H1 (cell line): ENCODE measurements around the gene CKAP4. TPM values are rescaled to one million over a fixed set of nuclear protein-coding genes. Genes with fewer than 3 reads are reported as not detected.

Source experiments
- CTCF ChIA-PET: fragments of 300-600 bp; sonication (Branson Sonifier 250); formaldehyde crosslinking; loops from one replicate; lab custom pipeline; 2021; ENCODE audit not compliant: partially characterized antibody; lab: Charles Lee
- POLR2A ChIA-PET: fragments of 300-600 bp; sonication (Branson Sonifier 250); formaldehyde crosslinking; loops from one replicate; lab custom pipeline; 2021; ENCODE audit warnings: inconsistent platforms; ENCODE audit not compliant: partially characterized antibody; lab: Charles Lee
- DNase-seq, 2 experiments: peaks; one replicate each; pipeline versions ENCODE4 v3.0.0 to v3.0.0-alpha.2; 2010 to 2022; ENCODE audit warnings: low spot score in 2 of 2, low read depth in 1 of 2, mixed read lengths in 1 of 2
- FAIRE-seq: peaks from 2 replicates; lab custom pipeline; 2011; peaks lifted over from hg19 to GRCh38; lab: Jason Lieb, UNC
- H2AFZ ChIP-seq: 2 replicates; pipeline ENCODE4 v1.8.1; 2012; ENCODE audit warnings: low read length, inconsistent platforms
- H2AK5ac ChIP-seq: 2 replicates; pipeline ENCODE4 v1.6.1; 2013; ENCODE audit warnings: low read depth, low read length
- H2BK120ac ChIP-seq: replicated peaks from 2 replicates; pipeline ENCODE3; 2013; ENCODE audit warnings: low read depth, low read length, inconsistent platforms
- H2BK12ac ChIP-seq: 2 replicates; pipeline ENCODE4 v1.6.1; 2013; ENCODE audit warnings: low read depth, low read length
- H2BK15ac ChIP-seq: 2 replicates; pipeline ENCODE4 v1.6.1; 2013; ENCODE audit warnings: low read length
- H2BK20ac ChIP-seq: 2 replicates; pipeline ENCODE4 v1.6.1; 2013; ENCODE audit warnings: low read length
- H2BK5ac ChIP-seq: 2 replicates; pipeline ENCODE4 v1.6.1; 2013; ENCODE audit warnings: low read depth, low read length
- H3K14ac ChIP-seq: 2 replicates; pipeline ENCODE4 v1.6.1; 2013; ENCODE audit warnings: inconsistent platforms; ENCODE audit not compliant: insufficient read length
- H3K18ac ChIP-seq: 2 replicates; pipeline ENCODE4 v1.6.1; 2013; ENCODE audit warnings: low read length; ENCODE audit errors: extremely low read depth
- H3K23ac ChIP-seq: 2 replicates; pipeline ENCODE4 v1.6.1; 2013; ENCODE audit warnings: inconsistent platforms; ENCODE audit not compliant: insufficient read length
- H3K23me2 ChIP-seq: 2 replicates; pipeline ENCODE4 v1.6.1; 2013; ENCODE audit warnings: low read depth, low read length
- H3K27ac ChIP-seq: 2 replicates; pipeline ENCODE4 v1.6.1; 2011; ENCODE audit warnings: low read depth, low read length, inconsistent platforms
- H3K27me3 ChIP-seq, 4 experiments: replicated peaks in 1 of 4; 1 replicate in 1 of 4; 2 replicates in 3 of 4; pipeline versions ENCODE4 v1.6.1 to v1.8.1; 2011 to 2013; ENCODE audit warnings: low read length in 3 of 4, mild to moderate bottlenecking in 3 of 4, inconsistent platforms in 2 of 4, mixed read lengths in 2 of 4, moderate library complexity in 1 of 4; ENCODE audit not compliant: control insufficient read depth in 3 of 4, insufficient read depth in 3 of 4; ENCODE audit errors: extremely low read depth in 1 of 4
- H3K36me3 ChIP-seq, 4 experiments: 2 replicates each; pipeline versions ENCODE4 v1.6.1 to v1.8.1; 2011 to 2013; ENCODE audit warnings: mild to moderate bottlenecking in 4 of 4, low read length in 3 of 4, moderate library complexity in 2 of 4, control low read depth in 1 of 4, inconsistent platforms in 1 of 4; ENCODE audit not compliant: insufficient read depth in 4 of 4, control insufficient read depth in 2 of 4
- H3K4ac ChIP-seq: replicated peaks from 2 replicates; pipeline ENCODE3; 2013; ENCODE audit warnings: low read length, low read depth, mixed read lengths, inconsistent platforms; ENCODE audit not compliant: insufficient read length
- H3K4me1 ChIP-seq, 4 experiments: replicated peaks in 1 of 4; 1 replicate in 1 of 4; 2 replicates in 3 of 4; pipeline versions ENCODE4 v1.6.1 to v1.8.1; 2011 to 2013; ENCODE audit warnings: low read length in 3 of 4, inconsistent platforms in 2 of 4, mixed read lengths in 1 of 4; ENCODE audit not compliant: insufficient read depth in 4 of 4, control insufficient read depth in 3 of 4
- H3K4me2 ChIP-seq, 2 experiments: 2 replicates each; pipeline versions ENCODE4 v1.6.1 to v1.8.1; 2011 to 2013; ENCODE audit warnings: low read depth in 2 of 2, low read length in 2 of 2, control low read depth in 1 of 2, inconsistent platforms in 1 of 2, mild to moderate bottlenecking in 1 of 2; ENCODE audit not compliant: insufficient read depth in 1 of 2
- H3K4me3 ChIP-seq, 4 experiments: fragments of 200-600, 300-600 bp in 1 of 4; sonication (generic), shearing (Covaris generic), sonication (Bioruptor Twin) in 1 of 4; 2 replicates each; pipeline versions ENCODE4 v1.5.1 to v1.8.1; 2011 to 2016; ENCODE audit warnings: low read length in 4 of 4, low read depth in 3 of 4, control low read depth in 2 of 4, inconsistent platforms in 2 of 4, mild to moderate bottlenecking in 2 of 4, mixed read lengths in 1 of 4, moderate library complexity in 1 of 4; ENCODE audit not compliant: insufficient read depth in 2 of 4; ENCODE audit errors: extremely low read depth in 1 of 4
- H3K56ac ChIP-seq: replicated peaks from 2 replicates; pipeline ENCODE3; 2013; ENCODE audit warnings: low read depth, mild to moderate bottlenecking, mixed read lengths, low read length, inconsistent platforms; ENCODE audit not compliant: insufficient read length
- H3K79me1 ChIP-seq: 2 replicates; pipeline ENCODE4 v1.6.1; 2013; ENCODE audit warnings: low read depth, low read length, control low read depth
- H3K79me2 ChIP-seq, 2 experiments: 2 replicates each; pipeline versions ENCODE4 v1.6.1 to v1.8.1; 2012 to 2013; ENCODE audit warnings: low read length in 2 of 2, mild to moderate bottlenecking in 2 of 2, inconsistent platforms in 1 of 2; ENCODE audit not compliant: insufficient read depth in 2 of 2, control insufficient read depth in 1 of 2
- H3K9ac ChIP-seq, 4 experiments: replicated peaks in 1 of 4; 1 replicate in 1 of 4; 2 replicates in 3 of 4; pipeline versions ENCODE4 v1.6.1 to v1.8.1; 2011 to 2013; ENCODE audit warnings: low read depth in 3 of 4, low read length in 3 of 4, control low read depth in 2 of 4, mild to moderate bottlenecking in 2 of 4, moderate library complexity in 2 of 4, inconsistent platforms in 1 of 4; ENCODE audit errors: extremely low read depth in 1 of 4
- H3K9me3 ChIP-seq, 2 experiments: 2 replicates each; pipeline versions ENCODE4 v1.6.1 to v1.8.1; 2012 to 2013; ENCODE audit warnings: mild to moderate bottlenecking in 2 of 2, moderate library complexity in 2 of 2, control low read depth in 1 of 2, inconsistent platforms in 1 of 2, low read depth in 1 of 2, low read length in 1 of 2, mixed read lengths in 1 of 2; ENCODE audit not compliant: insufficient read depth in 2 of 2
- H4K20me1 ChIP-seq, 2 experiments: replicated peaks in 1 of 2; 2 replicates each; pipeline versions ENCODE3 to v1.8.1; 2011 to 2013; ENCODE audit warnings: inconsistent platforms in 2 of 2, low read length in 2 of 2, mild to moderate bottlenecking in 1 of 2; ENCODE audit not compliant: insufficient read depth in 2 of 2, control insufficient read depth in 1 of 2
- H4K5ac ChIP-seq: 2 replicates; pipeline ENCODE4 v1.6.1; 2013; ENCODE audit warnings: low read length, low read depth, mixed read lengths, inconsistent platforms; ENCODE audit not compliant: insufficient read length
- H4K8ac ChIP-seq: 2 replicates; pipeline ENCODE4 v1.8.0; 2013; ENCODE audit warnings: mild to moderate bottlenecking, moderate library complexity, low read length, inconsistent platforms; ENCODE audit not compliant: insufficient read depth; ENCODE audit errors: extremely low read depth
- H4K91ac ChIP-seq: replicated peaks from 2 replicates; pipeline ENCODE3; 2013; ENCODE audit warnings: low read length, mixed read lengths, inconsistent platforms; ENCODE audit not compliant: insufficient read length
- BRCA1 ChIP-seq: IDR thresholded peaks from 2 replicates; pipeline ENCODE4 v1.6.1; 2012; ENCODE audit warnings: low read depth, low read length, improper control_type of control experiment
- CBX5 ChIP-seq: fragments of 300-800, 300-1000 bp; sonication (generic); IDR thresholded peaks from 2 replicates; pipeline ENCODE4 v1.7.1; 2016; ENCODE audit warnings: antibody characterized with exemption, low read length, low read depth
- GABPA ChIP-seq: IDR thresholded peaks from 2 replicates; pipeline ENCODE4 v1.6.1; 2011; ENCODE audit warnings: mild to moderate bottlenecking, low read length, moderate library complexity, borderline replicate concordance; ENCODE audit not compliant: insufficient read depth
- RBBP5 ChIP-seq: IDR thresholded peaks from 2 replicates; pipeline ENCODE4 v1.7.1; 2012; ENCODE audit warnings: low read depth, mild to moderate bottlenecking, inconsistent platforms, low read length, moderate library complexity, borderline replicate concordance
- RXRA ChIP-seq: IDR thresholded peaks from 2 replicates; pipeline ENCODE4 v1.6.1; 2011; ENCODE audit warnings: low read depth, mild to moderate bottlenecking, low read length, moderate library complexity; ENCODE audit not compliant: insufficient read depth
- TBP ChIP-seq: IDR thresholded peaks from 2 replicates; pipeline ENCODE4 v1.6.1; 2011; ENCODE audit warnings: low read depth, low read length, improper control_type of control experiment
- WGBS, 2 experiments: shearing (Covaris generic) in 1 of 2; methylation state at CpG; one replicate each; pipeline versions ENCODE4 v1.1.6 to v1.1.7; 2013 to 2015; ENCODE audit warnings: low lambda C conversion rate in 2 of 2, mixed read lengths in 2 of 2, inconsistent platforms in 1 of 2, low coverage in 1 of 2, missing lambda C conversion rate in 1 of 2; ENCODE audit not compliant: insufficient replicate concordance in 2 of 2, insufficient coverage in 1 of 2, insufficient read length in 1 of 2; ENCODE audit errors: extremely low coverage in 1 of 2, missing lambda C conversion rate in 1 of 2; 5-methylcytosine and 5-hydroxymethylcytosine counted together
- polyA plus RNA-seq, 7 experiments: library from polyadenylated mRNA; depleted of rRNA in 3 of 7; stranded (reverse) in 5 of 7; unstranded in 2 of 7; fragments of >200 nt in 5 of 7; fragments of 200-250 nt in 2 of 7; gene quantifications; 1 replicate in 5 of 7; 2 replicates in 1 of 7; 4 replicates in 1 of 7; pipeline versions ENCODE4 v1.2.1 to v1.2.3, GENCODE V29; 2011 to 2013; ENCODE audit warnings: missing spikeins in 2 of 7, mixed read lengths in 2 of 7
- total RNA-seq: library from RNA; stranded (reverse); fragmentation: NEBNext Ultra II Directional; extraction: Animal tissue kit (Norgen Biotek cat#: 25700); gene quantifications from 2 replicates; pipeline ENCODE4 v1.2.1, GENCODE V29; 2021

CKAP4 gene
- total and polyA plus RNA-seq, 2 of the 8 experiments (the other 6 are each of a cell fraction or from before 2014, with no cell fraction given), result 35.8 to 80.7 TPM

DNA sequence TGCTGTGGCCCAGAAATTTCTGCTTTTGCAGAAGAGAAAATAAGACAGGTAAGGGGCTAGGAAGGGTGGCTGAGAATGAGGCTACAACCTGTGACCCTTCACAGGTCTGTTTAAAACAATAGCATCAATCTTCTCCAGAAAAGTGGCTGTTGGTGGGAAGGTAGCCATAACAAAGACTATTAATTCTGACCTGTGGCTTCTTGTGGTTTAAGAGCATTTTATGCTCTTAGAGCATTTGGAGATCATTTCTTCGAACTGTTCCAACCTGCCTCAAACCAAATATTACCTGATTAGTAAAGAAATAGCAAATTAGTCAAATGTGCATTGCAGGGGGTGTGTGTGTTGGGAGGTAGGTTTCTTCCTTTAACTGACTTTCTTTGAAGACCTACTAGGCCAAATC, 39.5 kb upstream of the CKAP4 start:
- Histone ChIP-seq H3K14ac (no peak overlapping the region), H3K56ac (no peak overlapping the region), H3K9ac (no peak overlapping the region), H4K8ac (no peak overlapping the region), H2BK12ac (no peak overlapping the region), H4K5ac (no peak overlapping the region), H2AK5ac (no peak overlapping the region), H3K23ac (no peak overlapping the region), H2BK20ac (no peak overlapping the region), H3K36me3 (no peaks in the 10 kb centered on the region), H2BK5ac (no peak overlapping the region), H4K20me1 (no peaks in the 10 kb centered on the region), H3K18ac (no peak overlapping the region), H2AFZ (no peak overlapping the region), H3K79me1 (no peaks in the 10 kb centered on the region), H3K9me3 (no peaks in the 10 kb centered on the region), H3K4me2 (no peak overlapping the region), H2BK15ac (no peak overlapping the region), H3K23me2 (no peaks in the 10 kb centered on the region), H3K79me2 (no peaks in the 10 kb centered on the region), H4K91ac (no peak overlapping the region), H3K4me3 (no peak overlapping the region), H3K4me1 (no peaks in the 10 kb centered on the region), H3K27me3 (no peaks in the 10 kb centered on the region), H2BK120ac (no peak overlapping the region), H3K4ac (no peak overlapping the region), H3K27ac (no peak overlapping the region)
- TF ChIP-seq RXRA (no peak), GABPA (no peak), RBBP5 (no peak), BRCA1 (no peak), CBX5 (no peak), TBP (no peak)
- FAIRE-seq (no peak), DNase-seq (no peak)
- ChIA-PET CTCF (no interaction called here), POLR2A (no interaction called here)
- 83% methylated on average over 1 of the region's 1 CpG; no CpG with 5 or more reads in 1 of the 2 experiments for WGBS, 2 experiments
